Measurements from ENCODE around the gene PRC1.
A peak's percentile ranks its signal among the peaks of the same experiment; 100 is the strongest.

Gene PRC1

GRCh38 chr15:90990446-90990845, 3.9 kb downstream of the PRC1 start:
- in situ Hi-C loops (cut with MboI; ENCODE audit: low pct_unique_long_range_greater_than_20kb, low sequenced_read_pairs, unreplicated experiment) = no loop called here
- DNase-seq (ENCODE audit: low spot score) = no peak
- no peak for TF ChIP-seq CTCF (IDR thresholded peaks at IDR 0.05; ENCODE audit: extremely low read depth, insufficient read depth, missing control alignments)

- in situ Hi-C loops (cut with MboI; ENCODE audit: low pct_unique_long_range_greater_than_20kb, low sequenced_read_pairs, unreplicated experiment) = no loop called here
- no peak for DNase-seq (ENCODE audit: low spot score)
- TF ChIP-seq CTCF (IDR thresholded peaks at IDR 0.05; ENCODE audit: extremely low read depth, insufficient read depth, missing control alignments) = no peak
Observed at GRCh38 chr15:90989040-90989768, 5.1 kb downstream of the PRC1 start.

GRCh38 chr15:90988296-90988695, 6.0 kb downstream of the PRC1 start:
- no peak for TF ChIP-seq CTCF (IDR thresholded peaks at IDR 0.05; ENCODE audit: extremely low read depth, insufficient read depth, missing control alignments)
- no peak for DNase-seq (ENCODE audit: low spot score)
- in situ Hi-C loops (cut with MboI; ENCODE audit: low pct_unique_long_range_greater_than_20kb, low sequenced_read_pairs, unreplicated experiment) = no loop called here

GRCh38 chr15:90987561-90988141, 6.7 kb downstream of the PRC1 start:
- no peak for DNase-seq (ENCODE audit: low spot score)
- no peak for TF ChIP-seq CTCF (IDR thresholded peaks at IDR 0.05; ENCODE audit: extremely low read depth, insufficient read depth, missing control alignments)
- in situ Hi-C loops (cut with MboI; ENCODE audit: low pct_unique_long_range_greater_than_20kb, low sequenced_read_pairs, unreplicated experiment) = no loop called here

GRCh38 chr15:90986790-90987507, 7.4 kb downstream of the PRC1 start:
- peak; percentile 35 for DNase-seq (ENCODE audit: low spot score)
- no peak for TF ChIP-seq CTCF (IDR thresholded peaks at IDR 0.05; ENCODE audit: extremely low read depth, insufficient read depth, missing control alignments)
- in situ Hi-C loops (cut with MboI; ENCODE audit: low pct_unique_long_range_greater_than_20kb, low sequenced_read_pairs, unreplicated experiment) = no loop called here

- no peak for DNase-seq (ENCODE audit: low spot score)
- in situ Hi-C loops (cut with MboI; ENCODE audit: low pct_unique_long_range_greater_than_20kb, low sequenced_read_pairs, unreplicated experiment) = no loop called here
- TF ChIP-seq CTCF (IDR thresholded peaks at IDR 0.05; ENCODE audit: extremely low read depth, insufficient read depth, missing control alignments) = no peak
Observed at GRCh38 chr15:90982135-90982534, 12.2 kb downstream of the PRC1 start.

Measured in GM13977 (cell line).